GM21619 (cell line): ENCODE data around the gene SCOC.

ENCODE experiments used
- ATAC-seq: cut with Tn5 transposase; IDR thresholded peaks from one replicate; pipeline ENCODE4 v1.9.1; 2021; ENCODE audit not compliant: unreplicated experiment

Gene SCOC

GRCh38 chr4:140373328-140374129 lies at the start of gene SCOC:
TSS of gene SCOC (plus strand) at chr4:140373646. CDS start at chr4:140379171, 5,525 bp downstream.
- peak; percentile 89 for ATAC-seq

- no peak for ATAC-seq
Observed at GRCh38 chr4:140326395-140326993, 47.0 kb upstream of the SCOC start.

GRCh38 chr4:140330311-140330900 lies 43.0 kb upstream of the SCOC start:
- ATAC-seq, result no peak

DNA sequence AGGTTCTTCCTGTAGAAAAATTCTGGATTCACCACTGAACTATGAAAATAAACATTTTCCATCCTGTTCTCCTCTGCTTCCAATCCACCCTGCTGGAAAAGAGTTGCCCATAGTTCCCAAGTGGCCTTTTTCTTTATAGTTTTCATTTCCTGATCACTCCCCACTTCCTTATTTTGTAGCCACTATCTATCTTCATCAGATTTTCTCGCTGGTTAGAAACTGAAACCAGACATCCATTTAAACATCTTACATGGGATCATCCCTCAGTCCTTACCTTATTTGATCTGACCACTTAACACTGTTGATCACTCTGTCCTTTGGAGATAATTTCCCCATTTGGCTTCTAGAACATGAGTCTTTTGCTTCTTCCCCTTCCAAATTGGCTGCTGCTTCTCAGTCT lies 42.2 kb upstream of the SCOC start:
- ATAC-seq, result no peak

DNA sequence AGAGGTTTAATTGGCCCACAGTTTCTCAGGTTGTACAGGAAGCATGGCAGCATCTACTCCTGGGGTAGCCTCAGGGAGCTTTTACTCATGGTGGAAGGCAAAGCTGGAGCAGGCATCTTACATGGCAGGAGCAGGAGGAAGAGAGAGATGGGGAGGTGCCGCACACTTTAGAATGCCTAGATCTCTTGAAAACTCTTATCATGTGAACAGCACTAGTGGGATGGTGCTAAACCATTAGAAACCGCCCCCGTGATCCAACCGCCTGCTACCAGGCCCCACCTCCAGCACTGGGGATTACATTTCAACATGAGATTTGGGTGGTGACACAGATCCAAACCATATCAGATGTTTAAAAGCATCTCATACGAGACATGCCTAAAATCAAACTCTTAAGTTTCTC lies 41.6 kb upstream of the SCOC start:
- no peak for ATAC-seq

- no peak for ATAC-seq
Observed at GRCh38 chr4:140332734-140333133, 40.7 kb upstream of the SCOC start.

GRCh38 chr4:140333523-140333922 lies 39.9 kb upstream of the SCOC start:
- no peak for ATAC-seq

DNA sequence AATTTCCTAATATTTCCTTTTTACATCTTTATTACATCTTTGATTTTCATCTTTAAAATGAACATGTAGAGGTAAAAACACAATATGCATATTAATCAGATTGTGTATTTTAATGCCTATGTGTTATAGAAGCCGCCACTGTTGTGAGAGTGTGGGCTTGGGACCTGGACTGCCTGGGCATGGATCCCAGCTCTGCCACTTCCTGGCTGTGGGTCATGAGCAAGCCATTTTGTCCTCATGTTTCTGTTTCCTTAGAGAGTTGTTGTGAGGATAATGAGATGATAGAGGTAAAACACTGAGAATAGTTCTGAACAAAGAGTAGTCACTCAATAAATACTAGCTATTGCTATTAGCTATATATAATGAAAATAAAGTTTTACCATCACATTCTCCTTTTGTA lies 38.4 kb upstream of the SCOC start:
- ATAC-seq, result no peak

- ATAC-seq, result no peak
Observed at GRCh38 chr4:140336730-140337129, 36.7 kb upstream of the SCOC start.

DNA sequence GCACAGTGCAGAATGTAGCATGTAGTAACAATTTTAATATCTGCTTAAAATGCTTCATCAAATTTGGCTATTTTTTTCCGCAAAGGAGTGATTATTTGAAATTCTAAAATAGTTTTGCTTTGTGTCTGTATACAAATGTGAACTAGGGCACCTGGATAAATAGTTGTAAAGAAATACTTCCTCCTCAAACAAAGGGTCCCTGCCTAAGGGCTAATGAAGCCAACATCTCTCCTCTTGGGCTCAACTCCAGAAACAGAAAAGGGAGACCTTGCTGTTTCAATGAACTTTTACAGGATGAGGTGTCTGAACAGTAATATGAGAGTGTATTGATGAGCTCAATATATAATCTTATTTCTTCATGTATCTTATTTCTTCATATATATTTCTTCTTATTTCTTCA lies 30.8 kb upstream of the SCOC start:
- no peak for ATAC-seq

DNA sequence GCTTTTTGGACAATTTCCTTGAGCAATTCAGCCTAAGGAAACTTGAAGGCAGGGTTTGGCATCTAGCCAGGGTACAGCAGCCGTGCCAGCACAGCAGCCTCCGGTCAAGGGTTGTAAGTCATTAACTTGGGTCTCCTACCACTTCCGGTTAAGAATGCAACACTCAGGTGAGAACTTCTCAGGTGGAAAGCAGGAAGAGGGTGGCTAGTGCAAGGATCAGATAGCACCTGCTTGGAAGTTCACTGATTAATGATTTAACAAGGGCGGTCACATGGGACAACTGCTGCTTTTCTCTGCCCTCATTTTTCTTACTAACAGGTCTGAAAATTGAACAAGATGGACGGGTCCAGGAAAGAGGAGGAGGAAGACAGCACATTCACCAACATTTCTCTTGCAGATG lies 30.1 kb upstream of the SCOC start:
- ATAC-seq, result peak; percentile 91

GRCh38 chr4:140344101-140344500 lies 29.3 kb upstream of the SCOC start:
- no peak for ATAC-seq

- no peak for ATAC-seq
Observed at GRCh38 chr4:140344621-140345020, 28.8 kb upstream of the SCOC start.

DNA sequence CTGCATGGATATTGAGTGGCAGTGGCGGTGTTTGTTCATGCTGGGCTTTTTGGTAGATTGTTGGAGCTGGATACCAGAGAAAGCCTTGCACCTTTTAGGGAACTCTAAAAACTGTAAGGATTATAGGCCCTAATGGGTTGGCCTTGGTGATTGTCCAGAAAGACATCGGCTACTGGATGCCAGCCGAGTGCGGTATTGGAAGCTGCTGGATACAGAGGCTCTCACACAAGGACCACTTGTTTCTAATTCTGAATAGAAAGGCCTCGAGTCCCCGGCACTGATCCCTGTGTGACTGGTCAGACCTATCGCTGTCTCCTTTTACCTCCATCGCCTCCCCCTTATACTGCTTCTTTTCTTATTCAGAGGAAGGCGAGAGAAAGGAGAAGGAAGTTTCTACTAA lies 27.3 kb upstream of the SCOC start:
- ATAC-seq, result no peak

- no peak for ATAC-seq
Observed at GRCh38 chr4:140349816-140350215, 23.6 kb upstream of the SCOC start.

DNA sequence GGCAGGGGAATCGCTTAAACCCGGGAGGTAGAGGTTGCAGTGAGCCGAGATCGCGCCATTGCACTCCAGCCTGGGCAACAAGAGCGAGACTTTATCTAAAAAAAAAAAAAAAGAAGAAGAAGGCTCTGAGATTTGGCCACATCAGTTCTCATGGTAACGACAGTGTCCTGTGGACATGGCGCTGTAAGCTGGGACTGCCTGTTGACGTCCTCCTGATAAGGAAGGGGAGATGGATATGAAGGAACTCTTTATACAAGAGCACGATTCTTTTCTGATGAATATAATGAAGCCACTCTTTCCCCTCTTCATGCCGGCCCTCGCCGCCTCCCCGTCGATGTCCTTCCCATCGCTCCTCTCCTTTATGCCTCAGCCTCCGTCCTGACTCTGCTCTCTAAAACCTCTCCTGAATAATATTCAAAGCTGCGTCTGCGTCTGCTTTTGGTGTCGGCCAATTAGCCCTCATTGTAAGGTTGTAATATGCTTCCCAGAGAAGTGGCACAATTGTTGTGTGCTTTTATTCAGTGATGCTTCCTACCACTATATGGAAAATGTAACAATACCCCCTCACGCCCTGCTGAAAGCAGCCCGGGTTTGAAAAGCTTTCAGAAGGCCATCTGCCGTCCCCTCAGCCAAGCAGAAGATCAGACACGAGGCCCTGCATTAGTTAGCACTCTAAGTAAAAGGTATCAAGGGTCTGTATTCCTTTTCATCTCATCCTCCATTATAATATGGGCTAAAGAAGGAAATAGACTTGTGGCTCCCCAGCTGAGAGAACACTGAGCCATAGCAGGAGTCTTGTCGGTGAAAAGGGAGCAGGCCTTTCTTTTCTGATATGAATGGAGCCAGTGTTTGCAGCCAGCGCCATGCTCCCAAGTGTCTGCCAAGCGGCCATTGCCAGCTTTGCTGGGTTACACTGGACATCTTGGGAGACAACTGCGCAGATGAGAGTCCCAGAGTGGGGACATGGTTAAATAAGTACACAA lies 22.1 kb upstream of the SCOC start:
- ATAC-seq, result no peak

DNA sequence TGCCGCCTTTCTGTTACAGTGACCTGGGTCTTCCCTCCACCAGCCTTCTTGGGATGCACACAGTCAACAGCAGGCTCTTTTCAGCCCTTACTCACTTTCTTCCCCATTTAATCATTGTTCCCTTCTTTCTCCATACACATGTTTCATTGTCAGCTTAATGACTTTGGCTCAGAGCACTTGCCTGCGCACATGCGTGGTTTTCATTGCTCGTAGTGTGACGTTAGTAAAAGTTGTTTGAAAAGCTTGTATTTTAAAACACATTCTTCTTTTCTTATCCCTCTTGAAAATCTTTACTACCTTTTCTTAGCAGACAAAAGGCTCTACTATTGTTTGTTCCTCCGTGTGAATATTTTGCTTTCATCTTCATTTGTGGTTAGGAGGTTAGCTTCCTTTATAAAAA lies 19.7 kb upstream of the SCOC start:
- ATAC-seq, result no peak

DNA sequence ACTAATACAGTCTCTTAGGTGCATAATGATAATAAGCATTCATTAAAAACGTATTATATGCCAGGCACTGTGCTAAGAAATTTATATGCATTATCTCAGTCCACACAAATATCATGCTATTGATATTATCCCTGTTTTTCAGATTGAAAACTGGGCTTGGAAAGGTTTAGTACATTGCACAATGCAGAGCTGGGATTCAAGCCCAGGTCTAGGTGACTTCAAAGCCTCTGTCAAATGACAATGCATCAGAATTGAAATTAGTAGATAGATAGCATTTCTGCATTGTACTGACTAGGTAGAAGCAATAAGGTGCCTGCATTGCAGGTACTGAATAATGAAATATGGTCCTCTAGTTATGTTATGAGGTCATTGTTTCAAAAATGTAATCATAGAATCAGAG lies 18.2 kb upstream of the SCOC start:
- no peak for ATAC-seq

- ATAC-seq, result no peak
Observed at GRCh38 chr4:140357868-140358267, 15.6 kb upstream of the SCOC start.

DNA sequence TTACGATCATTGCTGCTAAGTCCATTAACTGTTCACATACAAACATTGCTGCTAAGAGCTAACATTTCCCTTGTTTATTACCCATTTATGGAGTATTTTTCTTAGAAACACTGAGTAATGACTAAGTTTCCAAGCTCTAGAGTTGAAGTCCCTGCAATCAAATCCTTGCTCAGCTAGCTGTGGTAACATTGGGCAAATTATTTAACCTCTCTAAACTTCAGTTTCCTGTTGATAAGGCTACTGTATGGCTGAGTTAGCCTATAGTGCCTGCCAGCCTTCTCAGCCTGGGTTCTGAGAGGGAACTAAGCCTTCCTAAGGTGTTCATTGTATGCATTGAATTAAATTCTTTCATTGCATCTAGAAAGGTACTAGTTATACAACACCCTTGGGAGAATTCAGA lies 15.2 kb upstream of the SCOC start:
- no peak for ATAC-seq
